K562 (cell line): Measurements from ENCODE around the gene BBLN. TPM values are rescaled to one million over a fixed set of nuclear protein-coding genes. Genes with fewer than 3 reads are reported as not detected.

Source experiments
- ATF7 ChIP-seq: fragments of 450-650 bp; IDR thresholded peaks from 2 replicates; pipeline ENCODE4 v1.7.1; 2014; ENCODE audit warnings: mild to moderate bottlenecking, moderate library complexity
- BMI1 ChIP-seq: fragments of 150-350 bp; IDR thresholded peaks from 2 replicates; pipeline ENCODE4 v1.6.1; 2014; ENCODE audit warnings: low read length
- CBFA2T2 ChIP-seq: fragments of 450-650 bp; conservative IDR thresholded peaks from 2 replicates; pipeline ENCODE4 v1.6.1; 2017; ENCODE audit warnings: mild to moderate bottlenecking
- ERF ChIP-seq: fragments of 450-650 bp; formaldehyde crosslinking; IDR thresholded peaks from 2 replicates; pipeline ENCODE4 v1.4.0; 2020; ENCODE audit warnings: mild to moderate bottlenecking, mixed read lengths
- GATAD2A ChIP-seq: fragments of 450-650 bp; IDR thresholded peaks from 2 replicates; pipeline ENCODE4 v1.6.1; 2017
- GTF2F1 ChIP-seq: IDR thresholded peaks from 2 replicates; pipeline ENCODE4 v1.6.1; 2011; ENCODE audit warnings: low read depth, low read length, improper control_type of control experiment
- HNRNPUL1 ChIP-seq: fragments of 200-400 bp; formaldehyde crosslinking; IDR thresholded peaks from 2 replicates; pipeline ENCODE4 v1.6.1; 2017; ENCODE audit warnings: low read length
- MAFG ChIP-seq: fragments of 450-650 bp; conservative IDR thresholded peaks from 2 replicates; pipeline ENCODE4 v1.6.1; 2016; ENCODE audit warnings: missing genetic modification characterization, missing compliant biosample characterization
- NFE2 ChIP-seq: IDR thresholded peaks from 2 replicates; pipeline ENCODE4 v1.6.1; 2014; ENCODE audit warnings: antibody characterized with exemption, low read depth
- POLR2G ChIP-seq: fragments of 200-400 bp; formaldehyde crosslinking; IDR thresholded peaks from 2 replicates; pipeline ENCODE4 v1.6.1; 2017; ENCODE audit warnings: low read depth, mild to moderate bottlenecking, antibody characterized with exemption, low read length, moderate library complexity
- SAFB ChIP-seq: fragments of 200-400 bp; formaldehyde crosslinking; IDR thresholded peaks from 2 replicates; pipeline ENCODE4 v1.6.1; 2017; ENCODE audit warnings: low read depth, low read length, borderline replicate concordance
- SMAD1 ChIP-seq: fragments of 150-350 bp; IDR thresholded peaks from 2 replicates; pipeline ENCODE4 v1.6.1; 2014; ENCODE audit warnings: low read length, low read depth; ENCODE audit not compliant: partially characterized antibody
- TRIM24 ChIP-seq, 2 experiments: fragments of 450-650 bp; IDR thresholded peaks; 2 replicates each; pipeline ENCODE4 v1.6.1; 2016
- TRIM28 ChIP-seq: fragments of 450-650 bp; IDR thresholded peaks from 2 replicates; pipeline ENCODE4 v1.6.1; 2017
- ZBED1 ChIP-seq: IDR thresholded peaks from 2 replicates; pipeline ENCODE4 v1.6.1; 2014
- polyA plus RNA-seq, 8 experiments: library from polyadenylated mRNA; depleted of rRNA in 4 of 8; stranded (reverse) in 5 of 8; unstranded in 3 of 8; fragments of >200 nt; fragmentation: Nextera tagmentation in 2 of 8; fragmentation: Illumina TruSeq in 1 of 8; extraction: Ambion mirVana in 2 of 8; extraction: Trizol in 1 of 8; gene quantifications; 2 replicates each; pipeline versions ENCODE4 v1.2.1 to v1.2.3, GENCODE V29; 2011 to 2014; ENCODE audit warnings: inconsistent platforms in 1 of 8, missing spikeins in 1 of 8
- total RNA-seq, 7 experiments: library from RNA; depleted of rRNA in 6 of 7; stranded (reverse); fragments of >200 nt in 6 of 7; fragmentation: Illumina TruSeq in 2 of 7; extraction: Trizol in 2 of 7; gene quantifications; 2 replicates each; pipeline versions ENCODE4 v1.2.1 to v1.2.3, GENCODE V29; 2011 to 2021; ENCODE audit warnings: low replicate concordance in 1 of 7
- TF ChIP-seq, protein P1 (sequence below): IDR thresholded peaks from 2 replicates; pipeline ENCODE4 v1.6.1; 2012; ENCODE audit warnings: low read depth, low read length, improper control_type of control experiment, borderline replicate concordance
- TF ChIP-seq, protein P2 (sequence below): fragments of 150-350 bp; conservative IDR thresholded peaks from 2 replicates; pipeline ENCODE4 v1.6.1; 2014; ENCODE audit warnings: low read length
- TF ChIP-seq, protein P3 (sequence below), 2 experiments: IDR thresholded peaks; 2 replicates each; pipeline ENCODE4 v1.6.1; 2011; ENCODE audit warnings: borderline replicate concordance in 1 of 2, control low read depth in 1 of 2, low read depth in 1 of 2, low read length in 1 of 2, mild to moderate bottlenecking in 1 of 2, mixed read lengths in 1 of 2, moderate library complexity in 1 of 2; ENCODE audit not compliant: insufficient read depth in 1 of 2, insufficient read length in 1 of 2, poor library complexity in 1 of 2, severe bottlenecking in 1 of 2; ENCODE audit errors: extremely low read depth in 1 of 2
- TF ChIP-seq, protein P4 (sequence below): sonication (generic); formaldehyde crosslinking; IDR thresholded peaks from 2 replicates; pipeline ENCODE4 v1.5.0; 2020; ENCODE audit warnings: missing genetic modification reagents

The BBLN gene
- total and polyA plus RNA-seq, 9 of the 15 experiments (the other 6 are each of a cell fraction or from before 2014, with no cell fraction given), result 4.2 to 331 (median 87.1) TPM

DNA sequence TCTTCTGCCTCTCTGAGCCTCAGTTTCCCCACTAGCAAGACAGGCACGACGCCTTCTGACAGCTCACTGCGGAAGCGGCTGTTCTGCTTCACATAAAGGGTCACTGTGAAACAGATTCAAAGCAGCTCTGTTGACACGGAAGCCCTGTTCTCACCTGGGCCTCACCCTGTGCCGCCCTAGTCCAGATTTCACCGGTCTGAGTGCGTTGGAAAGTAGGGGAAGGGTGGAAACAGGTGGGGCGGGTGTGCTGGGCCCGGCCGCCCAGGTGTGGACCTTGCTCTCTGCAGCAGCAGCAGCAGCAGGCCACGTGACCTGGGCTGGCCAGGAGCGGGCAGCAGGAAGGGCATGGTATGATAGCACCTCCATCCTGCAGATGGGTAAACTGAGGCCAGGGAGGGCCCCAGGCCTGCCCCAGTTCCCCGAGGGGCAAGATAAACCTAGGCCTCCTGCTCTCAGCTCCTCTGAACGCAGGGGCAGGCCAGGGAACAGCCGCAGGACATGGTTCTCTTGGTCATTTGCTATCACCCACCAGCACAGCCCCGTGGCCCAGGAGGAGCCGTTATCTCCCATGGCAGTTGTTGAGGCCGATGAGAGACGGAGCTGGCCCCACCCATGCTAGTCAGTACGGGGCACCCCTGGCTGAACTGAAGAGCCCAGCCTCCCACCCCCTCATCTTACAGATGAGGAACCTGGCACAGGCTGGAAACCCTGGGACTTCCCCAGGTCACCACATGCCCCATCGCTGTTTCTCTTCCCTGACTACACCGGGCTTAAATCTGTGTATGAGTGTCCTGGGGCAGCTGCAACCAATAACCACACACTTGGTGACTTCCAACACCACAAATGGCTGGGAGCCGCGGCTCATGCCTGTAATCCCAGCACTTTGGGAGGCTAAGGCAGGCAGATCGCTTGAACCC is 44.6 kb upstream of the BBLN start (continued):
- no peak for TF ChIP-seq HNRNPUL1
- peak; percentile 23; the same call in 1 of the 2 replicates for TF ChIP-seq ZBED1
- TF ChIP-seq, protein P1, sequence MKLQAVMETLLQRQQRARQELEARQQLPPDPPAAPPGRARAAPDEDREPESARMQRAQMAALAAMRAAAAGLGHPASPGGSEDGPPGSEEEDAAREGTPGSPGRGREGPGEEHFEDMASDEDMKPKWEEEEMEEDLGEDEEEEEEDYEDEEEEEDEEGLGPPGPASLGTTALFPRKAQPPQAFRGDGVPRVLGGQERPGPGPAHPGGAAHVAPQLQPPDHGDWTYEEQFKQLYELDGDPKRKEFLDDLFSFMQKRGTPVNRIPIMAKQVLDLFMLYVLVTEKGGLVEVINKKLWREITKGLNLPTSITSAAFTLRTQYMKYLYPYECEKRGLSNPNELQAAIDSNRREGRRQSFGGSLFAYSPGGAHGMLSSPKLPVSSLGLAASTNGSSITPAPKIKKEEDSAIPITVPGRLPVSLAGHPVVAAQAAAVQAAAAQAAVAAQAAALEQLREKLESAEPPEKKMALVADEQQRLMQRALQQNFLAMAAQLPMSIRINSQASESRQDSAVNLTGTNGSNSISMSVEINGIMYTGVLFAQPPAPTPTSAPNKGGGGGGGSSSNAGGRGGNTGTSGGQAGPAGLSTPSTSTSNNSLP, result no peak
- TF ChIP-seq, protein P2, sequence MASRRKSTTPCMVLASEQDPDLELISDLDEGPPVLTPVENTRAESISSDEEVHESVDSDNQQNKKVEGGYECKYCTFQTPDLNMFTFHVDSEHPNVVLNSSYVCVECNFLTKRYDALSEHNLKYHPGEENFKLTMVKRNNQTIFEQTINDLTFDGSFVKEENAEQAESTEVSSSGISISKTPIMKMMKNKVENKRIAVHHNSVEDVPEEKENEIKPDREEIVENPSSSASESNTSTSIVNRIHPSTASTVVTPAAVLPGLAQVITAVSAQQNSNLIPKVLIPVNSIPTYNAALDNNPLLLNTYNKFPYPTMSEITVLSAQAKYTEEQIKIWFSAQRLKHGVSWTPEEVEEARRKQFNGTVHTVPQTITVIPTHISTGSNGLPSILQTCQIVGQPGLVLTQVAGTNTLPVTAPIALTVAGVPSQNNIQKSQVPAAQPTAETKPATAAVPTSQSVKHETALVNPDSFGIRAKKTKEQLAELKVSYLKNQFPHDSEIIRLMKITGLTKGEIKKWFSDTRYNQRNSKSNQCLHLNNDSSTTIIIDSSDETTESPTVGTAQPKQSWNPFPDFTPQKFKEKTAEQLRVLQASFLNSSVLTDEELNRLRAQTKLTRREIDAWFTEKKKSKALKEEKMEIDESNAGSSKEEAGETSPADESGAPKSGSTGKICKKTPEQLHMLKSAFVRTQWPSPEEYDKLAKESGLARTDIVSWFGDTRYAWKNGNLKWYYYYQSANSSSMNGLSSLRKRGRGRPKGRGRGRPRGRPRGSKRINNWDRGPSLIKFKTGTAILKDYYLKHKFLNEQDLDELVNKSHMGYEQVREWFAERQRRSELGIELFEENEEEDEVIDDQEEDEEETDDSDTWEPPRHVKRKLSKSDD, result no peak
- TF ChIP-seq MAFG (tag), result no peak
- peak; percentile 95 for TF ChIP-seq CBFA2T2
- TF ChIP-seq, protein P3, sequence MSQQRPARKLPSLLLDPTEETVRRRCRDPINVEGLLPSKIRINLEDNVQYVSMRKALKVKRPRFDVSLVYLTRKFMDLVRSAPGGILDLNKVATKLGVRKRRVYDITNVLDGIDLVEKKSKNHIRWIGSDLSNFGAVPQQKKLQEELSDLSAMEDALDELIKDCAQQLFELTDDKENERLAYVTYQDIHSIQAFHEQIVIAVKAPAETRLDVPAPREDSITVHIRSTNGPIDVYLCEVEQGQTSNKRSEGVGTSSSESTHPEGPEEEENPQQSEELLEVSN (IDR thresholded peaks at IDR 0.05; ENCODE audit: borderline replicate concordance in 1 of 2, extremely low read depth in 1 of 2, insufficient read depth in 1 of 2, insufficient read length in 1 of 2, low read depth in 1 of 2, low read length in 1 of 2, poor library complexity in 1 of 2, severe bottlenecking in 1 of 2), result peak in 1 of 2 experiments; percentile 25
- TF ChIP-seq SMAD1, result peak; percentile 66
- TF ChIP-seq ATF7, result peak; percentile 57; the same call in 1 of the 2 replicates
- peak; percentile 5; the same call in 1 of the 2 replicates for TF ChIP-seq NFE2
- TF ChIP-seq, protein P4, sequence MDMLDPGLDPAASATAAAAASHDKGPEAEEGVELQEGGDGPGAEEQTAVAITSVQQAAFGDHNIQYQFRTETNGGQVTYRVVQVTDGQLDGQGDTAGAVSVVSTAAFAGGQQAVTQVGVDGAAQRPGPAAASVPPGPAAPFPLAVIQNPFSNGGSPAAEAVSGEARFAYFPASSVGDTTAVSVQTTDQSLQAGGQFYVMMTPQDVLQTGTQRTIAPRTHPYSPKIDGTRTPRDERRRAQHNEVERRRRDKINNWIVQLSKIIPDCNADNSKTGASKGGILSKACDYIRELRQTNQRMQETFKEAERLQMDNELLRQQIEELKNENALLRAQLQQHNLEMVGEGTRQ (CRISPR knock-in tag), result peak; percentile 77
- TF ChIP-seq GATAD2A, result peak; percentile 74
- no peak for TF ChIP-seq BMI1
- TF ChIP-seq TRIM28, result no peak; the same call in none of the 2 replicates
- peak; percentile 65; the same call in 1 of the 2 replicates for TF ChIP-seq GTF2F1
- TF ChIP-seq ERF, result no peak
- no peak for TF ChIP-seq SAFB
- TF ChIP-seq TRIM24 (IDR thresholded peaks at IDR 0.05), result peak; percentile 79 to 87
- peak; percentile 49; the same call in 1 of the 2 replicates for TF ChIP-seq POLR2G
